ENCODE results near the gene VPS29.

VPS29 gene

DNA sequence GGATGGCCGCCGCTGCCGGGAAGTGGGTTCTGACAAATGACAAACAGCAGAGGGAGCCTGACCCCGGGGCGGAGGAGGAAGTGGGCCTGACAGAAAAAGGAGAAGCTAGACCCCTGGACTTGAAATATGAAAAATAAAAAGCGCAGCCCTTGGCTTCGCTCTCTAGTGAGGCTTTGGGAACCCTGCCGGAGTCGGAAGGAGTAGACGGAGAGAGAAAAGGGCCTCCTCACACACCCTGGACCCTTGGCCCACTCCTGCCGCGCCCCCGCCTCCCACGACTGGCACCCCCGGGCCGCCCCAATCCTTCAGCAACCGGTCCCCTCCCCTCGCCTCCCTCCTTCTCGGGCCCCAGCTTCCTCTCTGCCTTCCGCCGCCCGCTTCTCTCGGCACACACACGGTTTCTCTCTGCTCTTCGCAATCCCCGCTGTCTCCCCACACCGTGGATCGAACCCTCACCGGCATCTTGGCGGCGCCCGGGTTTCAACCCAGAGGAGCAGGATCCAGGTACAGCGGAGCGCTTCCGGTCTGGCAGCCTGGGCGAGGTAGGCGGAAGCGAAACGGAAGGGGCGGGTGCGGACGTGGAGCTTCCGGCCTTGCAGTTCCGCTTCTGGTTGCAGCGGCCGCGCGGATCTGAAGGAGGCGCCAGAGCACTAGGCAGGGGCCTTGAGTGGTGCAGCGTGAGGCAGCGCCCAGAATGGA is 52.0 kb downstream of the VPS29 start, which contains the start of gene ARPC3:
TSS of gene ARPC3 (minus strand) at position 539 of the 699 bp plus-strand sequence. CDS start at position 462, 77 bp downstream.
- Mint-ChIP-seq H3K27ac (peak within 1 kb of the TSS; percentile 97 to 99 (median 98)), H3K9me3 (no peaks in the 10 kb centered on the region), H3K27me3 (ENCODE audit: low read depth) (no peaks in the 10 kb centered on the region), H3K36me3 (ENCODE audit: low read depth) (peaks cover 33% of the 10 kb centered on the region), H3K4me1 (peaks cover 19% of the 10 kb centered on the region), H3K4me3 (peak within 1 kb of the TSS; percentile 98 to 100 (median 99))
- peak; percentile 78 to 87 (median 83) for TF ChIP-seq CTCF (IDR thresholded peaks at IDR 0.05; ENCODE audit: unreplicated experiment in 3 of 3)

DNA sequence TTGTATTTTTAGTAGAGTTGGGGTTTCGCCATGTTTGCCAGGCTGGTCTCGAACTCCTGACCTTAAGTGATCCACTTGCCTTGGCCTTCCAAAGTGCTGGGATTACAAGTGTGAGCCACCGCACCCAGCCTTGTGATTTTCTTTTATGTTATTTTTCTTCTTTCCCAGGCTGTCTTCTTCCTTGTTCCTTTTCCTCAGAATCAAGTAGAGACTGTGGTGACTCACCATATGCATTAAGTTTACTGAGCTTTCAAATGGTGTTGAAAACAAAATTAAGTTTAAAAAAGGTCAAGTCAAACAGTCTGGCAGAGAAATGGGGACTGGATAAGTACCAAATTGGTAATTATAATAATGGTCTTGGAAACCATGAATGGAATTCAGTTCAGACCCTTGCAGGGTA is 57.5 kb downstream of the VPS29 start:
- Mint-ChIP-seq H3K4me1 (peaks cover 12% of the 10 kb centered on the region), H3K9me3 (no peaks in the 10 kb centered on the region), H3K36me3 (ENCODE audit: low read depth) (peaks cover 37% of the 10 kb centered on the region), H3K4me3 (no peak overlapping the region), H3K27me3 (ENCODE audit: low read depth) (no peaks in the 10 kb centered on the region), H3K27ac (no peak overlapping the region)
- no peak for TF ChIP-seq CTCF (IDR thresholded peaks at IDR 0.05; ENCODE audit: unreplicated experiment in 3 of 3)
